HEK293 (cell line): ENCODE results near the gene CUL9.

Experiments used
- CTCF ChIA-PET: fragments of 350-600 bp; formaldehyde crosslinking; extraction: SDS; loops from one replicate; lab custom pipeline; 2021; ENCODE audit warnings: antibody characterized with exemption; lab: Yijun Ruan, JAX
- POLR2A ChIA-PET: fragments of 300-600 bp; formaldehyde crosslinking; extraction: SDS; loops from one replicate; lab custom pipeline; 2020; ENCODE audit warnings: antibody characterized with exemption, inconsistent platforms; lab: Yijun Ruan, JAX
- H3K27ac ChIP-seq: fragments of 200-500 bp; sonication (Bioruptor generic); 2 replicates; pipeline ENCODE4 v1.5.1; 2014; ENCODE audit warnings: low read depth, low read length, control low read depth, inconsistent platforms; ENCODE audit errors: extremely low read depth
- H3K36me3 ChIP-seq, 2 experiments: fragments of 200-500 bp in 1 of 2; sonication (Bioruptor generic) in 1 of 2; 1 replicate in 1 of 2; 2 replicates in 1 of 2; pipeline ENCODE4 v1.5.1; 2014 to 2017; ENCODE audit warnings: inconsistent platforms in 2 of 2, low read length in 2 of 2; ENCODE audit not compliant: control insufficient read depth in 2 of 2, insufficient read depth in 1 of 2
- H3K4me1 ChIP-seq: fragments of 200-500 bp; sonication (Bioruptor generic); 2 replicates; pipeline ENCODE4 v1.5.1; 2014; ENCODE audit warnings: mild to moderate bottlenecking, low read length, inconsistent platforms; ENCODE audit not compliant: control insufficient read depth, insufficient read depth
- H3K4me3 ChIP-seq: 2 replicates; pipeline ENCODE4 v1.5.1; 2011; ENCODE audit warnings: low read depth, mild to moderate bottlenecking, control low read depth, low read length, moderate library complexity
- H3K9me3 ChIP-seq: fragments of 200-500 bp; sonication (Bioruptor generic); 2 replicates; pipeline ENCODE4 v1.5.1; 2014; ENCODE audit warnings: low read depth, low read length, inconsistent platforms; ENCODE audit not compliant: control insufficient read depth, insufficient read depth
- EGR2 ChIP-seq: fragments of 450-650 bp; formaldehyde crosslinking; IDR thresholded peaks from 2 replicates; pipeline ENCODE4 v1.5.1; 2016; ENCODE audit warnings: low read depth, missing biosample characterization, missing genetic modification characterization
- HOXA7 ChIP-seq: sonication (generic); formaldehyde crosslinking; IDR thresholded peaks from 2 replicates; pipeline ENCODE4 v1.8.1; 2022; ENCODE audit warnings: missing genetic modification reagents, borderline replicate concordance
- SP3 ChIP-seq: fragments of 450-650 bp; formaldehyde crosslinking; IDR thresholded peaks from 2 replicates; pipeline ENCODE4 v1.5.1; 2016; ENCODE audit warnings: missing biosample characterization, missing genetic modification characterization
- ZBTB7A ChIP-seq: fragments of 450-650 bp; formaldehyde crosslinking; IDR thresholded peaks from 2 replicates; pipeline ENCODE4 v1.5.1; 2016; ENCODE audit warnings: low read depth, missing biosample characterization, missing genetic modification characterization
- ZNF114 ChIP-seq: fragments of 450-650 bp; formaldehyde crosslinking; IDR thresholded peaks from 2 replicates; pipeline ENCODE4 v1.5.0; 2017; ENCODE audit warnings: missing biosample characterization, missing genetic modification characterization
- ZNF48 ChIP-seq: fragments of 450-650 bp; formaldehyde crosslinking; IDR thresholded peaks from 2 replicates; pipeline ENCODE4 v1.5.1; 2016; ENCODE audit warnings: missing biosample characterization, missing genetic modification characterization
- ZNF658 ChIP-seq: fragments of 450-650 bp; formaldehyde crosslinking; IDR thresholded peaks from 2 replicates; pipeline ENCODE4; 2016; ENCODE audit warnings: missing biosample characterization, missing genetic modification characterization
- ZNF747 ChIP-seq: fragments of 450-650 bp; formaldehyde crosslinking; IDR thresholded peaks from 2 replicates; pipeline ENCODE4 v1.5.1; 2016; ENCODE audit warnings: missing biosample characterization, missing genetic modification characterization
- TF ChIP-seq, protein P1 (sequence below): fragments of 450-650 bp; formaldehyde crosslinking; IDR thresholded peaks from 2 replicates; pipeline ENCODE4 v1.5.1; 2016; ENCODE audit warnings: missing biosample characterization, missing genetic modification characterization
- TF ChIP-seq, protein P2 (sequence below): fragments of 450-650 bp; formaldehyde crosslinking; IDR thresholded peaks from 2 replicates; pipeline ENCODE4 v1.5.1; 2016; ENCODE audit warnings: missing biosample characterization, missing genetic modification characterization
- TF ChIP-seq, protein P3 (sequence below): fragments of 450-650 bp; formaldehyde crosslinking; IDR thresholded peaks from 2 replicates; pipeline ENCODE4 v1.5.1; 2016; ENCODE audit warnings: missing biosample characterization, missing genetic modification characterization
- TF ChIP-seq, protein P4 (sequence below): fragments of 450-650 bp; formaldehyde crosslinking; IDR thresholded peaks from 2 replicates; pipeline ENCODE4 v1.5.1; 2016; ENCODE audit warnings: missing biosample characterization, missing genetic modification characterization
- TF ChIP-seq, protein P5 (sequence below): fragments of 450-650 bp; formaldehyde crosslinking; IDR thresholded peaks from 2 replicates; pipeline ENCODE4 v1.5.1; 2016; ENCODE audit warnings: missing biosample characterization, missing genetic modification characterization, borderline replicate concordance
- TF ChIP-seq, protein P6 (sequence below): fragments of 450-650 bp; formaldehyde crosslinking; IDR thresholded peaks from 2 replicates; pipeline ENCODE4 v1.5.1; 2016; ENCODE audit warnings: missing biosample characterization, missing genetic modification characterization

Gene CUL9

DNA sequence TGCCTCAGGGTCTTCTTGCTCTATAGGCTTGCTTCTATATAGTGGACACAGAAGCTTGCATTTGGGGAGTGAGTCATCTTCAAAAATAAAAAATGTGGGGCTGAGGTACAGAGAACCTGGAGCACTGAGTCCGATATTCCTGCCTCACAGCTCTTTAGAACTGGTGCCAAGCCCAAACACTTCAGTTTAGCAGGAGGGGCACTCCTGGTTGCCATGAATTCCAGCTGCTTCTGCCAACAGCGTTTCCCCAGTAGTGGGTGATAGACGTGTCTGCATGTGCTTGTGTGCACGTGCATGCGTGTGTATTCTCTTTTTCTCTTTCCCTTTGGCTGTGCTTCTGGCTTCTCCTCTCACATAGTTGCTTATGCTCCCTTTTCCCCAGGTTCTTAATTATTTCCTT is 35.4 kb downstream of the CUL9 start (continued):
- TF ChIP-seq, protein P1, sequence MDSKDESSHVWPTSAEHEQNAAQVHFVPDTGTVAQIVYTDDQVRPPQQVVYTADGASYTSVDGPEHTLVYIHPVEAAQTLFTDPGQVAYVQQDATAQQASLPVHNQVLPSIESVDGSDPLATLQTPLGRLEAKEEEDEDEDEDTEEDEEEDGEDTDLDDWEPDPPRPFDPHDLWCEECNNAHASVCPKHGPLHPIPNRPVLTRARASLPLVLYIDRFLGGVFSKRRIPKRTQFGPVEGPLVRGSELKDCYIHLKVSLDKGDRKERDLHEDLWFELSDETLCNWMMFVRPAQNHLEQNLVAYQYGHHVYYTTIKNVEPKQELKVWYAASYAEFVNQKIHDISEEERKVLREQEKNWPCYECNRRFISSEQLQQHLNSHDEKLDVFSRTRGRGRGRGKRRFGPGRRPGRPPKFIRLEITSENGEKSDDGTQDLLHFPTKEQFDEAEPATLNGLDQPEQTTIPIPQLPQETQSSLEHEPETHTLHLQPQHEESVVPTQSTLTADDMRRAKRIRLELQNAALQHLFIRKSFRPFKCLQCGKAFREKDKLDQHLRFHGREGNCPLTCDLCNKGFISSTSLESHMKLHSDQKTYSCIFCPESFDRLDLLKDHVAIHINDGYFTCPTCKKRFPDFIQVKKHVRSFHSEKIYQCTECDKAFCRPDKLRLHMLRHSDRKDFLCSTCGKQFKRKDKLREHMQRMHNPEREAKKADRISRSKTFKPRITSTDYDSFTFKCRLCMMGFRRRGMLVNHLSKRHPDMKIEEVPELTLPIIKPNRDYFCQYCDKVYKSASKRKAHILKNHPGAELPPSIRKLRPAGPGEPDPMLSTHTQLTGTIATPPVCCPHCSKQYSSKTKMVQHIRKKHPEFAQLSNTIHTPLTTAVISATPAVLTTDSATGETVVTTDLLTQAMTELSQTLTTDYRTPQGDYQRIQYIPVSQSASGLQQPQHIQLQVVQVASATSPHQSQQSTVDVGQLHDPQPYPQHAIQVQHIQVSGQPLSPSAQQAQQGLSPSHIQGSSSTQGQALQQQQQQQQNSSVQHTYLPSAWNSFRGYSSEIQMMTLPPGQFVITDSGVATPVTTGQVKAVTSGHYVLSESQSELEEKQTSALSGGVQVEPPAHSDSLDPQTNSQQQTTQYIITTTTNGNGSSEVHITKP (tag by site-specific recombination) = no peak
- TF ChIP-seq ZNF114 (no peak), HOXA7 (CRISPR knock-in tag) (no peak), ZNF747 (tag by site-specific recombination) (no peak), ZNF658 (tag by site-specific recombination) (no peak)
- TF ChIP-seq, protein P2, sequence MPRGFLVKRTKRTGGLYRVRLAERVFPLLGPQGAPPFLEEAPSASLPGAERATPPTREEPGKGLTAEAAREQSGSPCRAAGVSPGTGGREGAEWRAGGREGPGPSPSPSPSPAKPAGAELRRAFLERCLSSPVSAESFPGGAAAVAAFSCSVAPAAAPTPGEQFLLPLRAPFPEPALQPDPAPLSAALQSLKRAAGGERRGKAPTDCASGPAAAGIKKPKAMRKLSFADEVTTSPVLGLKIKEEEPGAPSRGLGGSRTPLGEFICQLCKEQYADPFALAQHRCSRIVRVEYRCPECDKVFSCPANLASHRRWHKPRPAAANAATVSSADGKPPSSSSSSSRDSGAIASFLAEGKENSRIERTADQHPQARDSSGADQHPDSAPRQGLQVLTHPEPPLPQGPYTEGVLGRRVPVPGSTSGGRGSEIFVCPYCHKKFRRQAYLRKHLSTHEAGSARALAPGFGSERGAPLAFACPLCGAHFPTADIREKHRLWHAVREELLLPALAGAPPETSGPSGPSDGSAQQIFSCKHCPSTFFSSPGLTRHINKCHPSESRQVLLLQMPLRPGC (tag by site-specific recombination) = no peak

DNA sequence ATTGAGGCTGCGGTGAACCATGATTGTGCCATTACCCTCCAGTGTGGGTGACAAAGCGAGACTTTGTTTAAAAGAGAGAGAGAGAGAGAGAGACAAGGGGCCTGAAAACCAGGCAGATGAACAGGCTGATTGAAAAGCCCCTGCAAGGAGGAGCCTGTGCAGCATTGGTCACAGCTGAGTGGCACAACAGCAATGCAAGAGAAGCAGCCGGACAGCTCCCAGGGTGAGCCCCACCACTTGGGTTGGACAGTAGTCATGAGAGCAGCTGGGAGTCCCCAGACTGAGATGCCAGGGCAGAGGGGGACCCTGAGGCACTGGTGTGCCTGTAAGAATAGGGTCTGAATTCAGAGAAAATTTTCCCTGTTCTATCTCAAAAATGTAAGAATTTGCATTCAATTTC is 37.1 kb downstream of the CUL9 start:
- peaks cover 0 to 25% of the 10 kb centered on the region in 2 experiments; a peak in 2 of 3 replicates for H3K36me3 ChIP-seq
- TF ChIP-seq, protein P3, sequence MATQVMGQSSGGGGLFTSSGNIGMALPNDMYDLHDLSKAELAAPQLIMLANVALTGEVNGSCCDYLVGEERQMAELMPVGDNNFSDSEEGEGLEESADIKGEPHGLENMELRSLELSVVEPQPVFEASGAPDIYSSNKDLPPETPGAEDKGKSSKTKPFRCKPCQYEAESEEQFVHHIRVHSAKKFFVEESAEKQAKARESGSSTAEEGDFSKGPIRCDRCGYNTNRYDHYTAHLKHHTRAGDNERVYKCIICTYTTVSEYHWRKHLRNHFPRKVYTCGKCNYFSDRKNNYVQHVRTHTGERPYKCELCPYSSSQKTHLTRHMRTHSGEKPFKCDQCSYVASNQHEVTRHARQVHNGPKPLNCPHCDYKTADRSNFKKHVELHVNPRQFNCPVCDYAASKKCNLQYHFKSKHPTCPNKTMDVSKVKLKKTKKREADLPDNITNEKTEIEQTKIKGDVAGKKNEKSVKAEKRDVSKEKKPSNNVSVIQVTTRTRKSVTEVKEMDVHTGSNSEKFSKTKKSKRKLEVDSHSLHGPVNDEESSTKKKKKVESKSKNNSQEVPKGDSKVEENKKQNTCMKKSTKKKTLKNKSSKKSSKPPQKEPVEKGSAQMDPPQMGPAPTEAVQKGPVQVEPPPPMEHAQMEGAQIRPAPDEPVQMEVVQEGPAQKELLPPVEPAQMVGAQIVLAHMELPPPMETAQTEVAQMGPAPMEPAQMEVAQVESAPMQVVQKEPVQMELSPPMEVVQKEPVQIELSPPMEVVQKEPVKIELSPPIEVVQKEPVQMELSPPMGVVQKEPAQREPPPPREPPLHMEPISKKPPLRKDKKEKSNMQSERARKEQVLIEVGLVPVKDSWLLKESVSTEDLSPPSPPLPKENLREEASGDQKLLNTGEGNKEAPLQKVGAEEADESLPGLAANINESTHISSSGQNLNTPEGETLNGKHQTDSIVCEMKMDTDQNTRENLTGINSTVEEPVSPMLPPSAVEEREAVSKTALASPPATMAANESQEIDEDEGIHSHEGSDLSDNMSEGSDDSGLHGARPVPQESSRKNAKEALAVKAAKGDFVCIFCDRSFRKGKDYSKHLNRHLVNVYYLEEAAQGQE (tag by site-specific recombination) = peak; percentile 81
- no peak for TF ChIP-seq EGR2 (tag by site-specific recombination)
- H3K27ac ChIP-seq = no peak overlapping the region
- no peaks in the 10 kb centered on the region for H3K9me3 ChIP-seq
- no peaks in the 10 kb centered on the region for H3K4me1 ChIP-seq
- no peak overlapping the region for H3K4me3 ChIP-seq
- ChIA-PET CTCF (interaction anchor here (0.5 to 4.6 kb wide), 2 partner anchors 10 to 243 kb away, joined by 5 to 20 read pairs; partner anchors contain the start of gene DNPH1), POLR2A (interaction anchor here (3.2 kb wide), 1 partner anchor 10 kb away, joined by 16 read pairs; the partner anchor contains the start of gene DNPH1)

DNA sequence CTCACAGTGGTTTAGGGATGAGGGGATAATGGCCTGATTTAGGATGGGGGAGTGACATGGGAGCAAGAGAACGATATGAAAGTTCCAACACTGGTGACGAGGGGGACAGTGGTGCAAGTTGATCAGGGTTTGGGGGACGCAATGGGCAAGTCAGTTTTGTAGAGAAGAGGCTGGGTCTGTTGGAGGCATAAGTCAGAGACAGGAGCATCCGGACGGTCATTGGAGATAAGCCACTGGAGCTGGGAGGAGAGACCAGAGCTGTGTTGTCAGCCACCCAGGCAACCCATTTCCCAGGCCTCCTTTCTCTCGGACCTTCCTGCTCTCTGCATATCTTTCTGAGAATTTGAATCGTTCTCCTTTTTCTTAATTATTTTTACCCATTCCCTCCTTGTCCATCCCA is 37.8 kb downstream of the CUL9 start:
- ChIA-PET CTCF (interaction anchor here (0.6 to 2.5 kb wide), 3 partner anchors 10 to 872 kb away, joined by 3 to 21 read pairs (median 3); partner anchors contain the start of gene DNPH1), POLR2A (interaction anchor here (0.6 to 3.2 kb wide), 3 partner anchors 10 to 266 kb away, joined by 3 to 16 read pairs (median 5); partner anchors contain the start of gene DNPH1)
- Histone ChIP-seq H3K27ac (no peak overlapping the region), H3K4me1 (no peaks in the 10 kb centered on the region), H3K9me3 (no peaks in the 10 kb centered on the region), H3K4me3 (no peak overlapping the region), H3K36me3 (peaks cover 0 to 28% of the 10 kb centered on the region in 2 experiments; a peak in 2 of 3 replicates)
- TF ChIP-seq ZBTB7A (tag by site-specific recombination) = no peak
- TF ChIP-seq SP3 (tag by site-specific recombination) = no peak
- TF ChIP-seq, protein P4, sequence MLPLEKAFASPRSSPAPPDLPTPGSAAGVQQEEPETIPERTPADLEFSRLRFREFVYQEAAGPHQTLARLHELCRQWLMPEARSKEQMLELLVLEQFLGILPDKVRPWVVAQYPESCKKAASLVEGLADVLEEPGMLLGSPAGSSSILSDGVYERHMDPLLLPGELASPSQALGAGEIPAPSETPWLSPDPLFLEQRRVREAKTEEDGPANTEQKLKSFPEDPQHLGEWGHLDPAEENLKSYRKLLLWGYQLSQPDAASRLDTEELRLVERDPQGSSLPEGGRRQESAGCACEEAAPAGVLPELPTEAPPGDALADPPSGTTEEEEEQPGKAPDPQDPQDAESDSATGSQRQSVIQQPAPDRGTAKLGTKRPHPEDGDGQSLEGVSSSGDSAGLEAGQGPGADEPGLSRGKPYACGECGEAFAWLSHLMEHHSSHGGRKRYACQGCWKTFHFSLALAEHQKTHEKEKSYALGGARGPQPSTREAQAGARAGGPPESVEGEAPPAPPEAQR (tag by site-specific recombination) = no peak
- TF ChIP-seq, protein P5, sequence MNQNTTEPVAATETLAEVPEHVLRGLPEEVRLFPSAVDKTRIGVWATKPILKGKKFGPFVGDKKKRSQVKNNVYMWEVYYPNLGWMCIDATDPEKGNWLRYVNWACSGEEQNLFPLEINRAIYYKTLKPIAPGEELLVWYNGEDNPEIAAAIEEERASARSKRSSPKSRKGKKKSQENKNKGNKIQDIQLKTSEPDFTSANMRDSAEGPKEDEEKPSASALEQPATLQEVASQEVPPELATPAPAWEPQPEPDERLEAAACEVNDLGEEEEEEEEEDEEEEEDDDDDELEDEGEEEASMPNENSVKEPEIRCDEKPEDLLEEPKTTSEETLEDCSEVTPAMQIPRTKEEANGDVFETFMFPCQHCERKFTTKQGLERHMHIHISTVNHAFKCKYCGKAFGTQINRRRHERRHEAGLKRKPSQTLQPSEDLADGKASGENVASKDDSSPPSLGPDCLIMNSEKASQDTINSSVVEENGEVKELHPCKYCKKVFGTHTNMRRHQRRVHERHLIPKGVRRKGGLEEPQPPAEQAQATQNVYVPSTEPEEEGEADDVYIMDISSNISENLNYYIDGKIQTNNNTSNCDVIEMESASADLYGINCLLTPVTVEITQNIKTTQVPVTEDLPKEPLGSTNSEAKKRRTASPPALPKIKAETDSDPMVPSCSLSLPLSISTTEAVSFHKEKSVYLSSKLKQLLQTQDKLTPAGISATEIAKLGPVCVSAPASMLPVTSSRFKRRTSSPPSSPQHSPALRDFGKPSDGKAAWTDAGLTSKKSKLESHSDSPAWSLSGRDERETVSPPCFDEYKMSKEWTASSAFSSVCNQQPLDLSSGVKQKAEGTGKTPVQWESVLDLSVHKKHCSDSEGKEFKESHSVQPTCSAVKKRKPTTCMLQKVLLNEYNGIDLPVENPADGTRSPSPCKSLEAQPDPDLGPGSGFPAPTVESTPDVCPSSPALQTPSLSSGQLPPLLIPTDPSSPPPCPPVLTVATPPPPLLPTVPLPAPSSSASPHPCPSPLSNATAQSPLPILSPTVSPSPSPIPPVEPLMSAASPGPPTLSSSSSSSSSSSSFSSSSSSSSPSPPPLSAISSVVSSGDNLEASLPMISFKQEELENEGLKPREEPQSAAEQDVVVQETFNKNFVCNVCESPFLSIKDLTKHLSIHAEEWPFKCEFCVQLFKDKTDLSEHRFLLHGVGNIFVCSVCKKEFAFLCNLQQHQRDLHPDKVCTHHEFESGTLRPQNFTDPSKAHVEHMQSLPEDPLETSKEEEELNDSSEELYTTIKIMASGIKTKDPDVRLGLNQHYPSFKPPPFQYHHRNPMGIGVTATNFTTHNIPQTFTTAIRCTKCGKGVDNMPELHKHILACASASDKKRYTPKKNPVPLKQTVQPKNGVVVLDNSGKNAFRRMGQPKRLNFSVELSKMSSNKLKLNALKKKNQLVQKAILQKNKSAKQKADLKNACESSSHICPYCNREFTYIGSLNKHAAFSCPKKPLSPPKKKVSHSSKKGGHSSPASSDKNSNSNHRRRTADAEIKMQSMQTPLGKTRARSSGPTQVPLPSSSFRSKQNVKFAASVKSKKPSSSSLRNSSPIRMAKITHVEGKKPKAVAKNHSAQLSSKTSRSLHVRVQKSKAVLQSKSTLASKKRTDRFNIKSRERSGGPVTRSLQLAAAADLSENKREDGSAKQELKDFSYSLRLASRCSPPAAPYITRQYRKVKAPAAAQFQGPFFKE (tag by site-specific recombination) = no peak
- TF ChIP-seq, protein P6, sequence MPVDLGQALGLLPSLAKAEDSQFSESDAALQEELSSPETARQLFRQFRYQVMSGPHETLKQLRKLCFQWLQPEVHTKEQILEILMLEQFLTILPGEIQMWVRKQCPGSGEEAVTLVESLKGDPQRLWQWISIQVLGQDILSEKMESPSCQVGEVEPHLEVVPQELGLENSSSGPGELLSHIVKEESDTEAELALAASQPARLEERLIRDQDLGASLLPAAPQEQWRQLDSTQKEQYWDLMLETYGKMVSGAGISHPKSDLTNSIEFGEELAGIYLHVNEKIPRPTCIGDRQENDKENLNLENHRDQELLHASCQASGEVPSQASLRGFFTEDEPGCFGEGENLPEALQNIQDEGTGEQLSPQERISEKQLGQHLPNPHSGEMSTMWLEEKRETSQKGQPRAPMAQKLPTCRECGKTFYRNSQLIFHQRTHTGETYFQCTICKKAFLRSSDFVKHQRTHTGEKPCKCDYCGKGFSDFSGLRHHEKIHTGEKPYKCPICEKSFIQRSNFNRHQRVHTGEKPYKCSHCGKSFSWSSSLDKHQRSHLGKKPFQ = no peak
- TF ChIP-seq ZNF48 = no peak
